SKM-1 (cell line): ENCODE data around the gene LDLRAD4.

Experiments used
- DNase-seq: peaks from one replicate; lab custom pipeline; 2025; ENCODE audit not compliant: unreplicated experiment; lab: John Stamatoyannopoulos, UW

Gene LDLRAD4

DNA sequence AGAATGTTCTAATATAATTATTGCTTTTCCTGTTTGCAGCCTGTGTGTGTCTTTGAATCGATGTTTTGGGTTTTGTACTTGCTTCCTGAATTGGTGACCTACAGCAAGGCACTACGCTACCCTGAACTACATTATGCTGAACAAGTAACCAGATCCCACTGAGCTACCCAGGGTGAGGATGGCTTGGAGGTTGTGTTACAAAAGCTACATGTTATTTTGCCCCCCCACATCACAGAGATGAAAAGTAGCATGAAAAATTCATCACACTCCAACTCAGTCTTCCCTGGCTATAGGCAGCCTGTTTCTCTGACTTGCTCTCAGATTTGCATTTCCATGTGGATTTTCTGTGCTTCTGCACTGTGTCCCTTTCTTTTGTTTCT is 162.1 kb downstream of the LDLRAD4 start:
- no peak for DNase-seq

DNA sequence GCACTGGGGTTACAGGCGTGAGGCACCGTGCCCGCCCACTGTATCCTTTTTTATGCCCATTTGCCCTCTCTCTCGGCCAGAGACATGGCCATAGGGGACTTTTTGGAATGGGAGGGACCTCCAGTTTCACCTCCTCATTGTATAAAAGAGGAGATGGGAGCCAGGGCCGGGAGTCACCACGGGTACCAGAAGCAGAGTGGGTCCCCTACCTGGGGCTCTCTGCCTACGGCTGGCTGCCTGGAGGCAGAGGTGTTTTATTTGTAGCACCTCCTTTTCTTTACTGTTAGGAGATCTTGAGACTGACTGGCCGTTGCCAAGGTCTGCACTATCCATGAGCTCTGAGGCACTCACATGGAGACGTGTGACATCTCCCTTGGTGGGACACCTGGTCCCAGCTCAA is 162.8 kb downstream of the LDLRAD4 start:
- no peak for DNase-seq

DNA sequence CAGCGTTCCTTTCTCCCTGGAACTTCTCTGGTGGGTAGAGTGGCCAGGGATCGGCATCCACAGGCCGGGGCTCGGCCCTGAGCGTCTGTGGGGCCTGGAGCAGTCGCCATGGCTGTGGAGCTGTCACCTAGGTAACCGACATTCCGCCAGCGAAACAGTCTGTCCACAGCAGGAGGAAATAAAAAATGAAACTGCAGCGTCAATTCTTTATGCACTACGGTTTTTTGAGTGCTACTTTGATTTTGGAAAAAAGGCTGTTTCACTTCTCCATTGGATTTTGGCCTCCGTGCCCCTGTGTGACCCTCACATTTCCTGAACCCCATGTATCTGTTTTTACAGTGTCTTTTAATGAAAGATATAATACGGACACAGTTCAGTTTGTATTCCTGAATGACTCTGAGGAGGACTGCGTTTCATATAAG is 163.4 kb downstream of the LDLRAD4 start:
- DNase-seq = no peak

DNA sequence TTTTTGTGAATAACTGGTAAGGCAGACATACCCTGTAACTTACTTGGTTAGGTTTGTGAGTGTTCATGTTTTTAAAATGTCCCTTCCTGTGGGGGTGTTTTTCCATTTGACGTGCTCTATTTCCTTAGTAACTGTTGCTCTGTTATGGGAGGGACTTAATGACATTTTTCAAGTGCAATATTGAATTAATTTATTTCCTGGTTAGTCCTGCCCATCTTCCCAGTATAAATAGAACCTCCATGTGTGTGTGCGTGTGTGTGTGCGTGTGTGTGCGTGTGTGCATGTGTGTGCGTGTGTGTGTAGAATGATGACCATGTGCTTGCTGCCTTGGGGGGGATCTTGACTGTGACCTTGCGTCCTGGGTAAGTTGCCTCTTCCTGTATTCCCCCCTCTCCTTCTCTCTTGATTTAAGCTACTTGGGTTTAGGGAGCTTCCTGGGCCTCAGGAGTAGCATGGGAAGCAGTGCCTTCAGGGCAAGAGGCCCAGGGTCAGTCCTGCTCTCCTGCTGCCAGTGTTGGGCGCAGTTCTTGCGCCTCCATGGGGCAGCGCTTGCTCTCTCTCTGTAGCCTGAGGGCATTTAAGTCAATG is 163.9 kb downstream of the LDLRAD4 start:
- DNase-seq = no peak

DNA sequence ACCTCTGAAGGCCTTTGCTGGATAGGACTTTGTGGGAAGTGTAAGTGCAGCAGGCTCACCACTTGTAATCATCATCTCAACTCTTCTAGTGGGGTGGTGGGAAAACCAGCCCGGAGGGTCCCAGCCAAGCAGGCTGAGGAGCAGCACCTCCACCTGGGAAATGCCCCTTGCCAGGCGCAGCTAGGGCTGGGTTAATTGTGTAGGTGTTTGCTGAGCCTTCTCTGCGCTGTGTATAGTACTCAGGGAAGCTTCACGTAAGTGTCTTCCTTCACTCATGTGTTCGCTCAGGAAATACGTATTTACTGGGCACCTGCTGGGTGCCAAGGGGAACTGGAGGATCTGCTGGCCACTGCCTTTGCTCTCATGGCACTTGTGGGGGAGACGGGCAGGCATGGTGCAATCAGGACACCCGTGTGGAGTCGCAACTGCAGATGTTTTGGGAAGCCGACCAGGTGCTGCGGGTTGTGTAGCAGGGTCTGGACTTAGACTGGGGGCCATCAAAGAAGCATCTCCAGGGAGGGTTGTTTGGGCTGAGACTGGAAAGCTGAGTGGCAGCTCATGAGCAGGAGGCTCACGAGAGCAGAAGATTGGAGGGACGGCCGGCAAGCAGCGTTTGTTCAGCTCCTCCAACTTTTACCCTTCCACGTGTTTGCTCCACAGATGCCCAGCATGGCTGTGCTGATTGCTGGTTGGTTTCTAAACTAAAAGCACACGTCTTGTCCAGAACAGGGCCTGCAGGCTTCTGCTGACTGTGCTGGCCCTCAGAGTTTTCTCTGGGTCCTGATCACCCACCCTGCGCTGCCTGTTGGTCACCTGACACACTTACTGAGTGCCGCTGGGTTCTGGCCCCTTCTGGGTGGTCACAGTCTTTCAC is 164.6 kb downstream of the LDLRAD4 start:
- no peak for DNase-seq

DNA sequence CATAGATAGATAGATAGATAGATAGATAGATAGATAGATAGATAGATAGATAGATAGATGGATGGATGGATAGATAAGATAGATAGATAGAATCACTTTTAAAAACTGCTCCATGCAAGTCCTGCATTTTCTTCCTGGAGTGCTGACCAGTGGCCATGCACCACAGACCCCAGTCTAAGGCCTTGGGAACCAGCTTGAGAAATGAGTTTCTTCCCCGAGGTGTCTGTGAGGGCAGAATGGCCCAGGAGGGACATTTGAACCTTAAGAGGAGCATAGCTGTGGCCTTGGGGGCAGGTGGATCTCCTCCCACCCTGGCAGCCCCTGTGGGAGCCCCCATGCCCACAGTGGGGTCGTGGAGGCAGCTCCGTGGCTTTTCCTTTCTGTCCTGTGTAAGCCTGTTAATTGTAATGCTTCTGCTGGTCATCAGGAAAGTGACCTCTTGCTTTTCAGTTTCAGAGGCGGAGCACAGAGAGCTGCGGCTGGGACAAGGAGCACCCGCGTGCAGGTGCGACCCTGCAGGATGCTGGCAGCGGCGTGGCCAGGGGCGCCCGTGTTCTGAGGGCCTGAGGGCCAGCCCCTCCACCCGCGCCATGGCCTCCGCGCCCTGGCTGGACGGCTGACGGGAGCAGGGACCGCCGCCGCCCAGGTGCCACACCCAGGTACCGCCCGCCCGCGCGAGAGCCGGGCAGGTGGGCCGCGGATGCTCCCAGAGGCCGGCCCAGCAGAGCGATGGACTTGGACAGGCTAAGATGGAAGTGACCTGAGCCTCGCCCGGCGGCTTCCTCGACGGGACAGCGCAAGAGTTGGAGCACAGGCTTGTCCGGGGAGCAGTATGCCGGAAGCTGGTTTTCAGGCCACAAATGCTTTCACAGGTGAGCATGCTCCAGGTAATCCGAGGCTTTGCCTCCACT is 168.6 kb downstream of the LDLRAD4 start:
- DNase-seq = no peak

DNA sequence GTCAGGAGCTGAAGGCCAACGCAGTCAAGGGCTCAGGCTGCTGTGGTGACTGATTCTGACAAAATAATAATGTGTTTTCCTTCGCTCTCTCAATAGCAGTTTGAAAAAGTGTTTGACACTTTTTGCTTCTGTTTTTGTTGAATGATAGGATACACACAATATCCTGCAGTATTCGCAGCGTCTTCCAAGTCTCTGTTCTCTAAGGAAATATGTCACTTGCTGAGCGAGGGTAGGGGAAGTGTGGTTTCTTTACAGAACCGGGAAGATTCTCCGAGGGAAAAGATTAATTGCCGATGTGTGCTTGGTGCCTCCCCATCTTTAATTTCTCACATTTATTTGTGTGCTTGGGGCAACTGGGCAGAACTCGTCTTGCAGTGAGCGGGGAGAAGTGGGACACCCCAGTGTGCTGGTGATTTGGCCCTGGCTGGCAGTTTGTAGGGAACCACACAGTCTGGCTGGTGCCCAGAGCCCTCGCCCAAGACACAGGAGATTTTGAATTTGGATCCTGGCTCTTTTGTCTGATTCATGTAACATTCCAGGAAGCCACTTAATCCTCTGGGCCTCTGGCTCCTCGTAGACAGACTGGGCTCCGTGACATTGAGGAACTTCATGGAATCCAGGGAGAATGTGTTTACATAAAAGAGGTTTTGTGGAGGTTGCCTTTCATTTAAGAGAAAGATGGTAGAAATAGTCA is 169.4 kb downstream of the LDLRAD4 start:
- DNase-seq = no peak

DNA sequence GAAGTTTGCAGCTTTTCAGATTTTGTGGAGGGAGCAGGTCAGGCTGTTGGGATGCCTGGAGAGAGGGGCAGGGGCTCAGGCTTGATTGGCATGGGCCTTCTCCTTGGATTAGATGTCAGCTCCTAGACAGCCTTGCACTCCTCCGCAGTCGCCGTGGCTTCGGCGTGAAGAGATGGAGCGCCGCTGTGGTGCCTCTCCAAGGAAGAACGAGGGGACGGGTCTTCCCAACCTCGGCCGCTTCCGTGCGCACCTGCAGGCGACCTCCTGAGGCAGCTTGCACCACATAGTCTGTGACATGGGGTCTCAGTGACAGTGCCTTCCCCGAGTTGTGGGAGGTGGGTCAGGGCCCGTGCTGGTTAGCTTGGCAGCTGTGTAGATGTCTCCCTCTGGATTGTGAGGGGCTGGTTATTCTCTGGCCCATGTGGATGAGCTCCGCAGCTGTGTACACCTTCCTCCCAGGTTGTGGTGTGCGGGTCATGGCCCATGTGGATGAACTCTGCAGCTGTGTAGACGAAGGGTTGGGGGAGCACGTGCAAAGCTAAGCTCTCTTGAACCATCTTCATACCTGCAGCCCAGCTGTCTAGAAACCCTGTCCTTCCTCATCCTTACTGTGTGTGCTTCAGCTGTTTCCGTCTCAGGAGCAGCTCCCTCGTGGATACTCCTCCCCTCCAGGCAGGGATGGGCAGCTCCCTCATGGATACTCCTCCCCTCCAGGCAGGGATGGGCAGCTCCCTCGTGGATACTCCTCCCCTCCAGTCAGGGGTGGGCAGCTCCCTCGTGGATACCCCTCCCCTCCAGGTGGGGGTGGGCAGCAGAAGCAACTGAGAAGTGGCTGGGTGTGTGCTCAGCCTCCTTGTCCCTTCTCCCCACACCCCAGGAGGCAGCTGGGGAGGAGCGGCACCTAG is 170.3 kb downstream of the LDLRAD4 start:
- DNase-seq = no peak

DNA sequence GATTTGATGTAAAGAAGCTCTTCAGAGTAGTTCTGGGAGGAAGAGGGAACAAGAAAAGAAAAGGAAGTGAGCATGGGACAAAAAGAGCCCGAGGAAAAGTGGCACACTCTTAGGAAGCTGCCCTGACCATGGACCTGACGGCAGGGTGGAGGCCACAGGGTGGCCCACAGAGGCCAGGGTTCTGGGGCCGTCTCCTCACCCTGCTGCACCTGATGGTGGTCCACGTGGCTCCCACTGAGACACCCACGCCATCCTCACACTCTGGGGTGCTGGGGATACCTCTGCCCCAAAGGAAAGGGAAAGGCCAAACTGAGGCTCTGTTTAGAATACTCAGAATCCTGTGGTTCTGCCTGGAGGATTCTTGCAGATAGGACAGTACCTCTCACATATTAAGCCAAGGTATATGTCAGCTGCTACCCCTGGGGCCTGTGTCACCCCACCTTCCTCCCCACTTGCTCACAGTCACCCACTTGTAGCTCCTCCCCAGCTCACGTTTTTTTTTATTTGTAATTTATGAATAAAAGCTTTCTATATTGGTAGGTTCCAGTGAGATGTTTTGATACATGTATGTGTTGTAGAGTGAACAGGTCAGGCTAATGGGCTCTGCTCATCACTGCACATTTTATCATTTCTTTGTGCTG is 171.1 kb downstream of the LDLRAD4 start:
- no peak for DNase-seq

DNA sequence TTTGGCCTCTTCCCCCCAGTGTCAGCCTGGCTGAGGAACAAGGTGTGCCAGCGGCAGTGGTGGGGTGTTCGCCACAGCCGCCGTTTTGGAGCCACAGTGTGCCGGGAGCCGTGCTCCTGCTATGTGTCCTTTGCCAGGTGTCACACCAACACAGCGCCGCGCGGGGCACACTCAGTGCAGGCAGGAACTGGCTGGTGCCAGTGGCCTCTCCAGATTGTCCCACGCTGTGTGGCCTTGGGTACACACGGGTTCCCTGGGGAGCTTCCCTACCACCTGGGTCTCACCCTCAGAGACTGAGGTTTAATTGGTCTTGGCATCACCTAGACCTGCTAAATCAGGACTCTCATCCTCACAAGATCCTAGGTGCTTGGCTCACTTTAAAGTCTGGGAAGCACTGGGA is 171.6 kb downstream of the LDLRAD4 start:
- DNase-seq = no peak

DNA sequence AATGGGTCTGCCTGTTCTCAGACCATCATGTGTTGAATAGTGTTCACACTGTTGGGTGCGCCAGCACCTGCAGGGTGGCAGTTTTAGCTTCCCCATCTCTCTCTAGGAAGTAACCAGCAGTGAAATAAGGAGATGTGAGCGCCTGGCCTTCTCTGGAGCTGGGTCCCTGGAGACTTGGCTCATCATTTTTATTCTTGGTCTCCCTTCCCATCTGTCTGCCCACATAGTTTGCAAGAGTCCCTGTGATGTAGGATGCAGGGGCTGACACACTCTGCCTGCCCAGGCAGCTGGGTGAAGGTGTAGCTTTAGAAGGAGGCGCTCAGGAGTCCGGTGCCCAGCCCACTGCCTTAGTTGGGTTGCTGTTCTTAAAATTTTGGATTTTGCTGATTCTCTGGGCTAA is 172.2 kb downstream of the LDLRAD4 start:
- DNase-seq = no peak

DNA sequence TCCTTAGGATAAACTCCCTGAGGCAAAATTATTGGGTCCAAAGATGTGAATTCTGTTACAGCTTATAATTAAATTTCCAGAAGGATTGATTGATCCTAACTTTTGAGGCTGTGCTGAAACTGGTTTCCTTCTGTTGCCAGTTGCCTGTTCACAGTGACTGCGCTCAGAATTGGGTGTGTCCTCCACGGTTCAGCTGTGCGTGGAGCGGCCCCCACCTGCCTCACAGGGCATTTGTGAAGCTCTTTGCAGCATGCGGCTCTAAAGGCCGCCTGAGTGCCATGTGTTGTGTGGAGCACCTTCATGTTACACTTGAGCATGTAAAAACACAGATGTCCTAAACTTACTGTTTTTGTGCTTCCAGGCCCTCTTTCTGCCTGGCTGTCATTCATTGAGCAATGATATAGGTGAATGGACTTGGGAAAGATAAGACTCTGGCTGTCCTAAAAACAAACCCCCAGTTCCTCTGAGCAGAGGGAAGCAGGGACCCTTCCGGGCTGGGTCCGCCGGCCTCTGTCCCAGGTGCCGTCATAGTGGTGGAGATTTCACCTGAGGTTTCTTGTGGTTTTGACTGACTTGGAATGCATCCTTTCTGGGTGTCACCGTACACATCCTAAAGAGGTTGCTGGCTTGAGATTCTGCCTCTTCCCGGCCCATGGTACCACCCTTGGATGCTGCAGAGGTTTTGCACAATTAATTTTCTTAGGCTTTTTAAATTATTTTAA is 173.6 kb downstream of the LDLRAD4 start:
- no peak for DNase-seq

DNA sequence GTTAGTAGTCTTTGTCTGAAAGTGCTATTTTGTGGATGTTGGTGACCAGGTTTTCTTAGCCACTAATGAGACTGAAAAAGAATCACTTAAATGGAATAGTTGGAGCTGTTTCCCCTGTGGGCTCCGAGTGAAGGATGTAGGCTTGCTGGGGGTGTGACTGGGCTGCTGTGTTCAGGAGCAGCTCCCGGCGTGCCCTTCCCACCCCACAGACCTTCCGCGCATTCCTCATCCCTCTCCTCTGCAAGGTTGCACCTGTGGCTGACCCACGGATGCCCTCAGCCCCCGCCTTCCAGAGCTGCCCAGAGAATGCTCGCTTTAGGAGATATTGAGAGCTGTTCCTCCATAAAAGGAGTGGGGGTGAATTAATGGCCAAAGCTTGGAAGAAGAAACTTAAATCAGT is 174.3 kb downstream of the LDLRAD4 start:
- DNase-seq = no peak

DNA sequence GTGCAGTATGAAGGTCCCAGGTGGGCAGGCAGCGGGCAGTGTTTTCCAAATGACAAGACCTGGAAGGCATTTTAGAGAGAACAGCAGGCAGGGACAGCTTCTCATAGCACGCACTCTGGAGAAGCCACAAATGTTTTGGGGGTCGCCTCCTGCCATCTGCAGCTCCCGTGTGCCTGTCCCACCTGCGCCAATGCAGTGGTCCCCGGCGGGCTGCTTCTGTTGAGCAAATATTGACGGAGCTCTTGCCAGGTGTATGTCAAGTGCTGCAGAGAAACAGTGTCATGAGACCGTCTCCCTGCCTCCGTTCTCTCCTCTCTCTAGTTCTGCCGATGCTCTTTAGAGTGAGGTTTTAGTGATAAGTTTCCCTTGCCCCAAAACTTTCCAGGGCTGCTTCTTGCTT is 174.8 kb downstream of the LDLRAD4 start:
- DNase-seq = no peak

DNA sequence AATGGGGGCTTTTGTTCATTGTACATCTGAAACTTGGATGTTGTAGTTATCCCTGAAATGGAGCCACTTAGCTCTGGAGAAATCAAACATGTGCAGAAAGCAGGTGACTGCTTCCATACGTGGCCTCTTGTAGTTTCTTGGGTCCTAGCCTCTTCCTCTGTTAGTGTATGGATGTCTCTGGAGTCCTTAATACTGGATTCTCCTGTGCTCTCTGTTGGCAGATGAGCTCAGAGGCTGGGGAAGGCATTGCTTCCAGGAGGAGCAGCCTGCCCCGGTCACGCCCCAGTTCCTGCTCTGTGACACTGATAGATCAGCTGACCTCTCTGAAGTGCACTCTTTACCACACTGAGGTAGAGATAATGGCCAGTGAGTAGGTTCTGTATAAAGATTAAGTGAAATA is 176.2 kb downstream of the LDLRAD4 start:
- no peak for DNase-seq

DNA sequence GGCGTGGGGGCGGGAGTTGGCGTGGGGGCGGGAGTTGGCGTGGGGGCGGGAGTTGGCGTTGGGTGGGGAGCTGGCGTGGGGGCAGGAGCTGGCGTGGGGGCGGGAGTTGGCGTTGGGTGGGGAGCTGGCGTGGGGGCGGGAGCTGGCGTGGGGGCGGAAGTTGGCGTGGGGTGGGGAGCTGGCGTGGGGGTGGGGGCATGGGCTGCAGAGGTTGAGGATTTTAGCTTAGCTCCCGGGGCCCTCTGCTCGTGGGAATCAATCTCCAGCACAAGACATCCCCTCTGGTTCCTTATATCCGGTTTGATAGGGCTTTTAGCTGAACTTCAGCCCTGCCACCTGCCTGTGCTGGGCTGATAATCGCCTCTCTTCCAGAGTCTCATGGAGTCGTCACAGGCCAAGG is 177.0 kb downstream of the LDLRAD4 start:
- DNase-seq = no peak

DNA sequence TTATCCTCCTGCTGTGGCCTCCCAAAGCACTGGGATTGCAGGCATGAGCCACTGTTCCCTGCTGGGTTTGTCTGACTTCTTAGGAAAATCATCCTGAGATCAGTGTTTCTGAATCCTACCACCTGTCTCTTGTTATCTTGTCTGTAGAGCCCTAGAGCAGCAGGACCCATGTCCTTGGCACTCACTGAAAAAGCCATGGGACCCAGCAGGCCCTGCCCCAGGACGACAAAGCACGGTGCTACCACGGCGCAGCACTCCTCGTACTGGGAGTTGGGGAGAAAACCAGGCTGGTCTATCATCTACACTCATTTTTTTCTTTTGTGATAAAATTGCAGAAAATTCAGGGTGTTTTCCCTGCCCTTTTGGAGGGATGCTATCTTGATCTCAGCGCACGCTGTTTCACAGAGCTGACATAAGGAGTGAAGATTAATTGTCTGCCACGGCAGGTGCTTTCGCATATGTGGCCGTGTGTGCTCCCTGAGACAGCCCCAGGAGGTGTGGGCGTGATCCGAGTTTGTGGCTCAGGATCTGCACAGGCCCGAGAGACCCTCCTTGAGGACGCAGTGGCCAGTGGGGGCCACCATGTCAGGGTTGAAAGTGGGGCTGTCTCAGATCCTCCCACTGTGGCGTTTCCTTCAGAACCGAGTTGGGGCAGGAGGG is 179.1 kb downstream of the LDLRAD4 start:
- no peak for DNase-seq

DNA sequence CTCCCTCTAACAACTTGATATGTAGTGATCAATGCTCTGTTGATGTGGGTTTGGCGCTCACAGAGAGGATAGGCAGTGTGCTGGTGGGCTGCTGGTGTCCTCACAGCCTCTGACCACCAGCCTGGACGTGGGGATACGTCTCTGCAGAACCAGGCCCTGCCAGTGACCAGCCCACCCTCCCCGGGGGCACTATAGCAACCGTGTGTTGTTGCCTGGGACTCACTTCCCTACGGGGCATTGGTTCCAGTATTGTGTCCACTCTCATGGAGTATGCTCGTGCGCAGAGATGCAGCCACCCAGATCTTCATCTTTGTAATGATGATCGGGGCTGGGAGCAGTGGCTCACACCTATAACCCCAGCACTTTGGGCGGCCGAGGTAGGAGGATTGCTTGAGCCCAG is 180.1 kb downstream of the LDLRAD4 start:
- DNase-seq = no peak
